IMR-90 (cell line): ENCODE data around the gene DNAJA4. TPM values are rescaled to one million over a fixed set of nuclear protein-coding genes. Genes with fewer than 3 reads are reported as not detected.
A peak's percentile ranks its signal among the peaks of the same experiment; 100 is the strongest.

Source experiments
- ATAC-seq: fragments of 200-7000 bp; cut with Tn5 transposase; 2 replicates; pipeline ENCODE4 v1.9.1; 2020; ENCODE audit warnings: low read depth, mild to moderate bottlenecking, moderate library complexity
- BruUV-seq: library from RNA; stranded (reverse); fragments of 400-500 nt; replicated peaks from 2 replicates; lab custom pipeline; 2021; lab: Mats Ljungman, UMichigan
- CTCF ChIA-PET: fragments of 300-600 bp; formaldehyde crosslinking; extraction: SDS; loops from one replicate; lab custom pipeline; 2021; ENCODE audit warnings: antibody characterized with exemption; lab: Yijun Ruan, JAX
- POLR2A ChIA-PET: fragments of 300-600 bp; sonication (Branson Sonifier 250); formaldehyde crosslinking; loops from one replicate; lab custom pipeline; 2022; ENCODE audit warnings: antibody characterized with exemption; ENCODE audit not compliant: unreplicated experiment; lab: Charles Lee
- DNase-seq: peaks from one replicate; pipeline ENCODE4 v3.0.0; 2013
- H2AFZ ChIP-seq: replicated peaks from 2 replicates; pipeline ENCODE3; 2013; ENCODE audit warnings: low read length, mild to moderate bottlenecking; ENCODE audit not compliant: poor library complexity
- H2AK5ac ChIP-seq: 2 replicates; pipeline ENCODE4 v1.6.1; 2013; ENCODE audit warnings: low read depth, low read length, inconsistent platforms
- H2AK9ac ChIP-seq: replicated peaks from 2 replicates; pipeline ENCODE3; 2013; ENCODE audit warnings: mild to moderate bottlenecking, low read depth, low read length, moderate library complexity; ENCODE audit not compliant: poor library complexity
- H2BK120ac ChIP-seq: 2 replicates; pipeline ENCODE4 v1.6.1; 2013; ENCODE audit warnings: low read depth, low read length, inconsistent platforms
- H2BK15ac ChIP-seq: 3 replicates; pipeline ENCODE4 v1.6.1; 2013; ENCODE audit warnings: low read depth, low read length, inconsistent platforms
- H2BK20ac ChIP-seq: 2 replicates; pipeline ENCODE4 v1.6.1; 2013; ENCODE audit warnings: low read depth, mild to moderate bottlenecking, inconsistent platforms, low read length, moderate library complexity
- H2BK5ac ChIP-seq: 2 replicates; pipeline ENCODE4 v1.6.1; 2013; ENCODE audit warnings: mild to moderate bottlenecking, low read depth, low read length, inconsistent platforms; ENCODE audit not compliant: poor library complexity, severe bottlenecking
- H3K14ac ChIP-seq: replicated peaks from 2 replicates; pipeline ENCODE4 v1.6.1; 2013; ENCODE audit warnings: low read depth, low read length, inconsistent platforms
- H3K18ac ChIP-seq: 2 replicates; pipeline ENCODE4 v1.6.1; 2013; ENCODE audit warnings: low read depth, low read length, control low read depth
- H3K23ac ChIP-seq: 2 replicates; pipeline ENCODE4 v1.6.1; 2013; ENCODE audit warnings: low read depth, low read length, inconsistent platforms
- H3K27ac ChIP-seq: 2 replicates; pipeline ENCODE4 v1.5.1; 2013; ENCODE audit warnings: mild to moderate bottlenecking, control low read depth, low read length; ENCODE audit not compliant: insufficient read depth
- H3K27me3 ChIP-seq: 2 replicates; pipeline ENCODE4 v1.6.1; 2013; ENCODE audit warnings: low read length; ENCODE audit not compliant: control insufficient read depth, insufficient read depth
- H3K36me3 ChIP-seq: 2 replicates; pipeline ENCODE4 v1.6.1; 2013; ENCODE audit warnings: low read length, mixed read lengths; ENCODE audit not compliant: control insufficient read depth, insufficient read depth
- H3K4ac ChIP-seq: 2 replicates; pipeline ENCODE4 v1.6.1; 2013; ENCODE audit warnings: low read depth, low read length, inconsistent platforms
- H3K4me1 ChIP-seq: 2 replicates; pipeline ENCODE4 v1.6.1; 2013; ENCODE audit warnings: low read length, mixed read lengths; ENCODE audit not compliant: control insufficient read depth, insufficient read depth
- H3K4me2 ChIP-seq: 2 replicates; pipeline ENCODE4 v1.6.1; 2013; ENCODE audit warnings: low read depth, mild to moderate bottlenecking, control low read depth, low read length, moderate library complexity
- H3K4me3 ChIP-seq: 2 replicates; pipeline ENCODE4 v1.5.1; 2013; ENCODE audit warnings: low read depth, mild to moderate bottlenecking, control low read depth, low read length, moderate library complexity; ENCODE audit not compliant: insufficient read depth
- H3K56ac ChIP-seq: 2 replicates; pipeline ENCODE4 v1.6.1; 2013; ENCODE audit warnings: low read length, inconsistent platforms; ENCODE audit not compliant: insufficient read depth; ENCODE audit errors: extremely low read depth
- H3K79me1 ChIP-seq, 2 experiments: 2 replicates each; pipeline ENCODE4 v1.6.1; 2013; ENCODE audit warnings: low read length in 2 of 2, inconsistent platforms in 1 of 2, low read depth in 1 of 2
- H3K9ac ChIP-seq: 2 replicates; pipeline ENCODE4 v1.6.1; 2013; ENCODE audit warnings: low read depth, low read length, control low read depth
- H3K9me1 ChIP-seq: 2 replicates; pipeline ENCODE4 v1.6.1; 2013; ENCODE audit warnings: low read length, inconsistent platforms; ENCODE audit not compliant: insufficient read depth
- H3K9me3 ChIP-seq: 2 replicates; pipeline ENCODE4 v1.6.1; 2013; ENCODE audit warnings: low read length; ENCODE audit not compliant: control insufficient read depth, insufficient read depth
- H4K20me1 ChIP-seq: 2 replicates; pipeline ENCODE4 v1.6.1; 2013; ENCODE audit warnings: low read length, inconsistent platforms; ENCODE audit not compliant: insufficient read depth
- H4K5ac ChIP-seq: 2 replicates; pipeline ENCODE4 v1.6.1; 2013; ENCODE audit warnings: mild to moderate bottlenecking, low read depth, low read length, control low read depth
- H4K8ac ChIP-seq, 2 experiments: 2 replicates each; pipeline ENCODE4 v1.6.1; 2013; ENCODE audit warnings: low read depth in 2 of 2, low read length in 2 of 2, control low read depth in 1 of 2, inconsistent platforms in 1 of 2
- H4K91ac ChIP-seq: 2 replicates; pipeline ENCODE4 v1.6.1; 2013; ENCODE audit warnings: low read depth, low read length, inconsistent platforms; ENCODE audit not compliant: insufficient read depth
- BHLHE40 ChIP-seq: fragments of 150-350 bp; IDR thresholded peaks from 2 replicates; pipeline ENCODE4 v1.6.1; 2016; ENCODE audit warnings: mild to moderate bottlenecking, low read depth, low read length
- CEBPB ChIP-seq: IDR thresholded peaks from 2 replicates; pipeline ENCODE4 v1.6.1; 2012; ENCODE audit warnings: low read depth, low read length, improper control_type of control experiment
- CHD1 ChIP-seq: IDR thresholded peaks from 2 replicates; pipeline ENCODE4 v1.6.1; 2012; ENCODE audit warnings: low read depth, low read length, improper control_type of control experiment
- CTCF ChIP-seq: conservative IDR thresholded peaks from 2 replicates; pipeline ENCODE4 v1.5.1; 2012; ENCODE audit warnings: mild to moderate bottlenecking, low read depth, low read length, improper control_type of control experiment
- ELK1 ChIP-seq: fragments of 150-350 bp; IDR thresholded peaks from 2 replicates; pipeline ENCODE4 v1.6.1; 2016; ENCODE audit warnings: low read depth, mild to moderate bottlenecking, low read length, moderate library complexity, borderline replicate concordance
- FOS ChIP-seq: fragments of 150-350 bp; IDR thresholded peaks from 2 replicates; pipeline ENCODE4 v1.6.1; 2016; ENCODE audit warnings: low read depth, low read length
- MAFK ChIP-seq: IDR thresholded peaks from 2 replicates; pipeline ENCODE4 v1.6.1; 2012; ENCODE audit warnings: low read depth, low read length, improper control_type of control experiment
- MAZ ChIP-seq: IDR thresholded peaks from 2 replicates; pipeline ENCODE4 v1.6.1; 2012; ENCODE audit warnings: low read depth, mild to moderate bottlenecking, low read length, improper control_type of control experiment, moderate library complexity, borderline replicate concordance
- MXI1 ChIP-seq: IDR thresholded peaks from 2 replicates; pipeline ENCODE4 v1.6.1; 2012; ENCODE audit warnings: low read depth, mild to moderate bottlenecking, low read length, moderate library complexity, borderline replicate concordance
- NFE2L2 ChIP-seq: fragments of 150-350 bp; IDR thresholded peaks from 2 replicates; pipeline ENCODE4 v1.6.1; 2016; ENCODE audit warnings: low read depth, mild to moderate bottlenecking, low read length
- RAD21 ChIP-seq: IDR thresholded peaks from 2 replicates; pipeline ENCODE4 v1.6.1; 2012; ENCODE audit warnings: low read length, improper control_type of control experiment
- RCOR1 ChIP-seq: IDR thresholded peaks from 2 replicates; pipeline ENCODE4 v1.6.1; 2012; ENCODE audit warnings: mild to moderate bottlenecking, low read length, improper control_type of control experiment; ENCODE audit not compliant: insufficient replicate concordance
- RFX5 ChIP-seq: IDR thresholded peaks from 2 replicates; pipeline ENCODE4 v1.8.0; 2012; ENCODE audit warnings: low read depth, mild to moderate bottlenecking, low read length, moderate library complexity
- SMC3 ChIP-seq: fragments of 150-350 bp; IDR thresholded peaks from 2 replicates; pipeline ENCODE4 v1.6.1; 2016; ENCODE audit warnings: low read depth, mild to moderate bottlenecking, antibody characterized with exemption, low read length, moderate library complexity
- USF2 ChIP-seq: fragments of 150-350 bp; IDR thresholded peaks from 2 replicates; pipeline ENCODE4 v1.6.1; 2017; ENCODE audit warnings: mild to moderate bottlenecking, antibody characterized with exemption, low read length, low read depth
- WGBS, 2 experiments: methylation state at CpG; one replicate each; pipeline versions ENCODE4 v1.1.5 to v1.1.7; 2013; ENCODE audit warnings: missing lambda C conversion rate in 2 of 2; ENCODE audit not compliant: insufficient read length in 1 of 2; ENCODE audit errors: extremely low coverage in 2 of 2; 5-methylcytosine and 5-hydroxymethylcytosine counted together
- dilution Hi-C: fragments of 300-500 bp; cut with HindIII; formaldehyde crosslinking; loops from one replicate; pipeline ENCODE4 v1.14.3; 2018; ENCODE audit warnings: low sequenced_read_pairs; ENCODE audit not compliant: unreplicated experiment
- in situ Hi-C: fragments of 300-500 bp; cut with MboI; formaldehyde crosslinking; loops from 3 replicates; pipeline ENCODE4 v1.14.3; 2019; ENCODE audit warnings: low sequenced_read_pairs, inconsistent platforms, mixed read lengths
- intact Hi-C: fragments of 100-400 bp; cut with micrococcal nuclease; formaldehyde crosslinking; loops from 2 replicates; pipeline ENCODE4 v1.10.0; 2022
- polyA plus RNA-seq, 3 experiments: library from polyadenylated mRNA; depleted of rRNA; stranded (reverse); fragments of >200 nt; gene quantifications; 2 replicates each; pipeline ENCODE4 v1.2.3, GENCODE V29; 2012; ENCODE audit warnings: low replicate concordance in 1 of 3
- total RNA-seq: library from RNA; depleted of rRNA; stranded (reverse); fragments of >200 nt; gene quantifications from 2 replicates; pipeline ENCODE4 v1.2.3, GENCODE V29; 2012

DNAJA4 gene
- total and polyA plus RNA-seq, 2 of the 4 experiments (the other 2 are of a cell fraction) = 0.18 to 0.32 TPM

- Histone ChIP-seq H4K91ac (no peak overlapping the region), H3K27ac (no peak overlapping the region), H4K20me1 (no peaks in the 10 kb centered on the region), H3K4me1 (peaks cover 4% of the 10 kb centered on the region; the same call in 1 of the 2 replicates), H2AK5ac (no peak overlapping the region), H3K4ac (no peak overlapping the region), H3K23ac (no peak overlapping the region), H2AK9ac (no peak overlapping the region), H3K56ac (no peak overlapping the region), H2AFZ (peak overlapping the region; percentile 70), H4K8ac (no peak overlapping the region), H3K27me3 (peaks cover 19% of the 10 kb centered on the region; the same call in 1 of the 2 replicates), H2BK20ac (no peak overlapping the region), H2BK15ac (no peak overlapping the region), H3K9me3 (no peaks in the 10 kb centered on the region), H3K79me1 (no peaks in the 10 kb centered on the region), H3K4me3 (no peak overlapping the region), H3K36me3 (no peaks in the 10 kb centered on the region), H4K5ac (no peak overlapping the region), H3K9me1 (peaks cover 14% of the 10 kb centered on the region), H2BK120ac (no peak overlapping the region), H3K14ac (no peak overlapping the region), H2BK5ac (no peak overlapping the region), H3K4me2 (no peak overlapping the region), H3K9ac (no peak overlapping the region), H3K18ac (no peak overlapping the region)
- DNase-seq (peak; percentile 20), ATAC-seq (0 out of 2 replicates have a peak, but pooled peaks have one; percentile 36)
- intact Hi-C loops = no loop called here
- CTCF ChIA-PET = no interaction called here
- BruUV-seq = no TSS peak
- dilution Hi-C loops = no loop called here
- WGBS, 2 experiments = 40% methylated on average over 1 of the region's 7 CpGs; no CpG with 5 or more reads in 1 of the 2 experiments
- POLR2A ChIA-PET = no interaction called here
- in situ Hi-C loops = no loop called here
- TF ChIP-seq MXI1 (no peak), ELK1 (no peak), CTCF (no peak), RCOR1 (no peak), SMC3 (no peak), RAD21 (no peak), MAFK (no peak), BHLHE40 (no peak), CHD1 (no peak), RFX5 (no peak), FOS (no peak), MAZ (no peak), USF2 (no peak), CEBPB (no peak), NFE2L2 (no peak)
Observed at GRCh38 chr15:78325092-78325843, 60.9 kb downstream of the DNAJA4 start.
